HepG2 (cell line): ENCODE measurements around the gene TMEM258. TPM values are rescaled to one million over a fixed set of nuclear protein-coding genes. Genes with fewer than 3 reads are reported as not detected.
A peak's percentile ranks its signal among the peaks of the same experiment; 100 is the strongest.

Experiments used
- DNMT1 ChIP-seq: sonication (generic); formaldehyde crosslinking; IDR thresholded peaks from 2 replicates; pipeline ENCODE4 v1.5.1; 2020; ENCODE audit warnings: mild to moderate bottlenecking, missing genetic modification reagents
- IRX3 ChIP-seq: sonication (generic); formaldehyde crosslinking; IDR thresholded peaks from 2 replicates; pipeline ENCODE4 v1.8.1; 2023; ENCODE audit warnings: mild to moderate bottlenecking, low read depth, missing genetic modification reagents, borderline replicate concordance
- SUZ12 ChIP-seq: fragments of 150-350 bp; IDR thresholded peaks from 2 replicates; pipeline ENCODE4 v1.6.1; 2014; ENCODE audit warnings: low read depth, low read length
- ZFP37 ChIP-seq: sonication (generic); formaldehyde crosslinking; IDR thresholded peaks from 2 replicates; pipeline ENCODE4 v1.4.0; 2020; ENCODE audit warnings: missing genetic modification reagents, borderline replicate concordance
- ZNF713 ChIP-seq: sonication (generic); formaldehyde crosslinking; IDR thresholded peaks from 2 replicates; pipeline ENCODE4 v1.4.0; 2020; ENCODE audit warnings: mild to moderate bottlenecking, missing genetic modification reagents
- polyA plus RNA-seq, 8 experiments: library from polyadenylated mRNA; depleted of rRNA in 3 of 8; stranded (reverse) in 7 of 8; unstranded in 1 of 8; fragments of >200 nt; fragmentation: Illumina TruSeq in 4 of 8; extraction: Trizol in 4 of 8; gene quantifications; 2 replicates each; pipeline versions ENCODE4 v1.2.1 to v1.2.3, GENCODE V29; 2011 to 2016; ENCODE audit warnings: low read depth in 4 of 8, missing spikeins in 1 of 8, mixed read lengths in 1 of 8; ENCODE audit not compliant: insufficient read depth in 1 of 8
- total RNA-seq, 5 experiments: library from RNA; depleted of rRNA; stranded (reverse); fragments of >200 nt; fragmentation: Illumina TruSeq; extraction: Trizol; gene quantifications; 2 replicates each; pipeline ENCODE4 v1.2.3, GENCODE V29; 2016; ENCODE audit warnings: low read depth in 1 of 5
- TF ChIP-seq, protein P1 (sequence below), 2 experiments: fragments of 450-650 bp in 1 of 2; sonication (generic) in 1 of 2; formaldehyde crosslinking in 1 of 2; IDR thresholded peaks; 2 replicates each; pipeline versions ENCODE4 v1.6.1 to v1.8.0; 2016 to 2022; ENCODE audit warnings: antibody characterized with exemption in 1 of 2, mild to moderate bottlenecking in 1 of 2, missing genetic modification reagents in 1 of 2
- TF ChIP-seq, protein P2 (sequence below): sonication (generic); IDR thresholded peaks from 2 replicates; pipeline ENCODE4 v1.6.1; 2016; ENCODE audit warnings: low read depth, borderline replicate concordance
- TF ChIP-seq, protein P3 (sequence below): sonication (generic); formaldehyde crosslinking; IDR thresholded peaks from 2 replicates; pipeline ENCODE4; 2020; ENCODE audit warnings: missing genetic modification reagents, mild to moderate bottlenecking, borderline replicate concordance

TMEM258 gene
- total and polyA plus RNA-seq, 2 of the 13 experiments (the other 11 are each of a cell fraction or from before 2014, with no cell fraction given), result 175 to 424 TPM

DNA sequence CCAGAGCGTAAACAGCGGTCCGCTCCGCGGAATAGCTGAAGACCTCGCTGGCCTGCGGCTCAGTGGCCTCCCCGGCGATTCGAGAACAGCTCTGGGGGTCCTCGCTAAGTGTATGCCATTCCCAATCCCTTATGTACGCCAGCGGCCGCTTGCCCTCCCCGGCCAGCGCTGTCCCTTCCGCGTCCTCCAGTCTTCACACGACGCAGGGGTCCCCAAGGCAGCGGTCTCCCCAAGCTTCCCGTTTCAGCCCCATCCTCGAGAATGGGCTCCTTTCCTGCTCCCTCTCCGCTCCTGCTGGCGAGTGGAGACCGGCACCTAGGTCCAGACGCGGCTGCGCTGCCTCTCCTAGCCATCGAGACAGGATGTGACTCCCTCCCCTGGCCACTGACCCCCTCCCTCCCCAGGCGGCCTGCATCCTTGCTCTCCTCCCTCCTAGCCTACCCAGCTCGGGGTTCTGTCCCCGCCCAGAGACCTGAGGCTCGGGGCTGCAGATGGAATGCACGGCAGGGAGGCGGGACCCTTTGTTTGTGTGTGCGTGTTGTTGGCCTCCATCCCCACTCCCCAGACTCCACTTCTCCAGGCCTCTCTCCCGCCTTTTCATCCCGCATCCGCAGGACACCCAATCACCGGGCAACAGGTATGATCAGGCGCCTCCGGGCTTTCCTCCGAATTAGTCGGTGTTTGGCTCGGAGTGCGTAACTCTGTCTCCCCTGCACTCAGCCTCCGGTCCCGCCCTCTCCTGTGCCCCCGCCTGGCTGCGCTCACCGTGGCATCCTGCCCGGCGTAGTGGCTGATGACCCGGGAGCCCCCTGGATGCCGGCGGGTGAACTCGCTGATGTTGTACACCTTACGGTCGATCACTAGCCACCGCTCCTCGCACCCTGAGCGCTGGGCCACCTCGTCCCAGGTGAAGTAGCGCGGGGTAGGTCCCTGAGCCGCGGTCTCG, 23.7 kb upstream of the TMEM258 start (continued):
- TF ChIP-seq, protein P1, sequence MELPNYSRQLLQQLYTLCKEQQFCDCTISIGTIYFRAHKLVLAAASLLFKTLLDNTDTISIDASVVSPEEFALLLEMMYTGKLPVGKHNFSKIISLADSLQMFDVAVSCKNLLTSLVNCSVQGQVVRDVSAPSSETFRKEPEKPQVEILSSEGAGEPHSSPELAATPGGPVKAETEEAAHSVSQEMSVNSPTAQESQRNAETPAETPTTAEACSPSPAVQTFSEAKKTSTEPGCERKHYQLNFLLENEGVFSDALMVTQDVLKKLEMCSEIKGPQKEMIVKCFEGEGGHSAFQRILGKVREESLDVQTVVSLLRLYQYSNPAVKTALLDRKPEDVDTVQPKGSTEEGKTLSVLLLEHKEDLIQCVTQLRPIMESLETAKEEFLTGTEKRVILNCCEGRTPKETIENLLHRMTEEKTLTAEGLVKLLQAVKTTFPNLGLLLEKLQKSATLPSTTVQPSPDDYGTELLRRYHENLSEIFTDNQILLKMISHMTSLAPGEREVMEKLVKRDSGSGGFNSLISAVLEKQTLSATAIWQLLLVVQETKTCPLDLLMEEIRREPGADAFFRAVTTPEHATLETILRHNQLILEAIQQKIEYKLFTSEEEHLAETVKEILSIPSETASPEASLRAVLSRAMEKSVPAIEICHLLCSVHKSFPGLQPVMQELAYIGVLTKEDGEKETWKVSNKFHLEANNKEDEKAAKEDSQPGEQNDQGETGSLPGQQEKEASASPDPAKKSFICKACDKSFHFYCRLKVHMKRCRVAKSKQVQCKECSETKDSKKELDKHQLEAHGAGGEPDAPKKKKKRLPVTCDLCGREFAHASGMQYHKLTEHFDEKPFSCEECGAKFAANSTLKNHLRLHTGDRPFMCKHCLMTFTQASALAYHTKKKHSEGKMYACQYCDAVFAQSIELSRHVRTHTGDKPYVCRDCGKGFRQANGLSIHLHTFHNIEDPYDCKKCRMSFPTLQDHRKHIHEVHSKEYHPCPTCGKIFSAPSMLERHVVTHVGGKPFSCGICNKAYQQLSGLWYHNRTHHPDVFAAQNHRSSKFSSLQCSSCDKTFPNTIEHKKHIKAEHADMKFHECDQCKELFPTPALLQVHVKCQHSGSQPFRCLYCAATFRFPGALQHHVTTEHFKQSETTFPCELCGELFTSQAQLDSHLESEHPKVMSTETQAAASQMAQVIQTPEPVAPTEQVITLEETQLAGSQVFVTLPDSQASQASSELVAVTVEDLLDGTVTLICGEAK (IDR thresholded peaks at IDR 0.05), result no peak
- TF ChIP-seq, protein P1 (CRISPR knock-in tag; IDR thresholded peaks at IDR 0.05), result no peak
- TF ChIP-seq, protein P2, sequence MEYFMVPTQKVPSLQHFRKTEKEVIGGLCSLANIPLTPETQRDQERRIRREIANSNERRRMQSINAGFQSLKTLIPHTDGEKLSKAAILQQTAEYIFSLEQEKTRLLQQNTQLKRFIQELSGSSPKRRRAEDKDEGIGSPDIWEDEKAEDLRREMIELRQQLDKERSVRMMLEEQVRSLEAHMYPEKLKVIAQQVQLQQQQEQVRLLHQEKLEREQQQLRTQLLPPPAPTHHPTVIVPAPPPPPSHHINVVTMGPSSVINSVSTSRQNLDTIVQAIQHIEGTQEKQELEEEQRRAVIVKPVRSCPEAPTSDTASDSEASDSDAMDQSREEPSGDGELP, result no peak
- TF ChIP-seq ZFP37 (CRISPR knock-in tag) (0 out of 2 replicates have a peak, but pooled peaks have one; percentile 27), IRX3 (CRISPR knock-in tag) (peak; percentile 37; the same call in 1 of the 2 replicates), SUZ12 (no peak), ZNF713 (CRISPR knock-in tag) (no peak), DNMT1 (0 out of 2 replicates have a peak, but pooled peaks have one; percentile 20)
- TF ChIP-seq, protein P3, sequence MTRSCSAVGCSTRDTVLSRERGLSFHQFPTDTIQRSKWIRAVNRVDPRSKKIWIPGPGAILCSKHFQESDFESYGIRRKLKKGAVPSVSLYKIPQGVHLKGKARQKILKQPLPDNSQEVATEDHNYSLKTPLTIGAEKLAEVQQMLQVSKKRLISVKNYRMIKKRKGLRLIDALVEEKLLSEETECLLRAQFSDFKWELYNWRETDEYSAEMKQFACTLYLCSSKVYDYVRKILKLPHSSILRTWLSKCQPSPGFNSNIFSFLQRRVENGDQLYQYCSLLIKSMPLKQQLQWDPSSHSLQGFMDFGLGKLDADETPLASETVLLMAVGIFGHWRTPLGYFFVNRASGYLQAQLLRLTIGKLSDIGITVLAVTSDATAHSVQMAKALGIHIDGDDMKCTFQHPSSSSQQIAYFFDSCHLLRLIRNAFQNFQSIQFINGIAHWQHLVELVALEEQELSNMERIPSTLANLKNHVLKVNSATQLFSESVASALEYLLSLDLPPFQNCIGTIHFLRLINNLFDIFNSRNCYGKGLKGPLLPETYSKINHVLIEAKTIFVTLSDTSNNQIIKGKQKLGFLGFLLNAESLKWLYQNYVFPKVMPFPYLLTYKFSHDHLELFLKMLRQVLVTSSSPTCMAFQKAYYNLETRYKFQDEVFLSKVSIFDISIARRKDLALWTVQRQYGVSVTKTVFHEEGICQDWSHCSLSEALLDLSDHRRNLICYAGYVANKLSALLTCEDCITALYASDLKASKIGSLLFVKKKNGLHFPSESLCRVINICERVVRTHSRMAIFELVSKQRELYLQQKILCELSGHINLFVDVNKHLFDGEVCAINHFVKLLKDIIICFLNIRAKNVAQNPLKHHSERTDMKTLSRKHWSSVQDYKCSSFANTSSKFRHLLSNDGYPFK (CRISPR knock-in tag), result peak; percentile 56; the same call in 1 of the 2 replicates
